HepG2 (cell line): ENCODE data around the gene SOAT1. TPM values are rescaled to one million over a fixed set of nuclear protein-coding genes. Genes with fewer than 3 reads are reported as not detected.

ENCODE experiments used
- ARNTL ChIP-seq: sonication (generic); formaldehyde crosslinking; IDR thresholded peaks from 2 replicates; pipeline ENCODE4 v1.4.0; 2020; ENCODE audit warnings: mild to moderate bottlenecking, missing genetic modification reagents
- CBX2 ChIP-seq, 2 experiments: fragments of 200-600 bp in 1 of 2; sonication (generic); formaldehyde crosslinking in 1 of 2; IDR thresholded peaks; 2 replicates each; pipeline versions ENCODE4 v1.7.0 to v1.8.1; 2018 to 2022; ENCODE audit warnings: low read depth in 2 of 2, low read length in 1 of 2, mild to moderate bottlenecking in 1 of 2, missing genetic modification reagents in 1 of 2
- GLI4 ChIP-seq: sonication (generic); formaldehyde crosslinking; IDR thresholded peaks from 2 replicates; pipeline ENCODE4 v1.5.1; 2020; ENCODE audit warnings: missing genetic modification reagents, mild to moderate bottlenecking, moderate library complexity, borderline replicate concordance
- NR2F1 ChIP-seq, 2 experiments: fragments of 450-650 bp in 1 of 2; formaldehyde crosslinking in 1 of 2; IDR thresholded peaks; 2 replicates each; pipeline versions ENCODE4 v1.5.0 to v1.6.1; 2016 to 2020; ENCODE audit warnings: mild to moderate bottlenecking in 1 of 2, missing compliant biosample characterization in 1 of 2, missing genetic modification reagents in 1 of 2, moderate library complexity in 1 of 2
- RAD51 ChIP-seq: fragments of 450-650 bp; IDR thresholded peaks from 2 replicates; pipeline ENCODE4 v1.6.1; 2016; ENCODE audit warnings: borderline replicate concordance
- SRY ChIP-seq: sonication (generic); formaldehyde crosslinking; IDR thresholded peaks from 2 replicates; pipeline ENCODE4 v1.8.0; 2022; ENCODE audit warnings: mild to moderate bottlenecking, missing genetic modification reagents
- TBX3 ChIP-seq: fragments of 450-650 bp; IDR thresholded peaks from 2 replicates; pipeline ENCODE4 v1.6.1; 2017; ENCODE audit warnings: antibody characterized with exemption, mild to moderate bottlenecking, inconsistent platforms, borderline replicate concordance
- ZBTB21 ChIP-seq: sonication (generic); formaldehyde crosslinking; IDR thresholded peaks from 2 replicates; pipeline ENCODE4 v1.4.0; 2020; ENCODE audit warnings: missing genetic modification reagents
- polyA plus RNA-seq, 8 experiments: library from polyadenylated mRNA; depleted of rRNA in 3 of 8; stranded (reverse) in 7 of 8; unstranded in 1 of 8; fragments of >200 nt; fragmentation: Illumina TruSeq in 4 of 8; extraction: Trizol in 4 of 8; gene quantifications; 2 replicates each; pipeline versions ENCODE4 v1.2.1 to v1.2.3, GENCODE V29; 2011 to 2016; ENCODE audit warnings: low read depth in 4 of 8, missing spikeins in 1 of 8, mixed read lengths in 1 of 8; ENCODE audit not compliant: insufficient read depth in 1 of 8
- total RNA-seq, 5 experiments: library from RNA; depleted of rRNA; stranded (reverse); fragments of >200 nt; fragmentation: Illumina TruSeq; extraction: Trizol; gene quantifications; 2 replicates each; pipeline ENCODE4 v1.2.3, GENCODE V29; 2016; ENCODE audit warnings: low read depth in 1 of 5
- TF ChIP-seq, protein P1 (sequence below), 2 experiments: fragments of 450-650 bp in 1 of 2; sonication (generic) in 1 of 2; formaldehyde crosslinking in 1 of 2; IDR thresholded peaks; 2 replicates each; pipeline versions ENCODE4 v1.6.1 to v1.8.0; 2016 to 2022; ENCODE audit warnings: antibody characterized with exemption in 1 of 2, mild to moderate bottlenecking in 1 of 2, missing genetic modification reagents in 1 of 2
- TF ChIP-seq, protein P2 (sequence below): sonication (generic); formaldehyde crosslinking; IDR thresholded peaks from 2 replicates; pipeline ENCODE4 v1.9.0; 2021; ENCODE audit warnings: missing genetic modification reagents, borderline replicate concordance
- TF ChIP-seq, protein P3 (sequence below): sonication (generic); formaldehyde crosslinking; IDR thresholded peaks from 2 replicates; pipeline ENCODE4 v1.5.0; 2020; ENCODE audit warnings: mild to moderate bottlenecking, missing genetic modification reagents

SOAT1 gene
- total and polyA plus RNA-seq, 2 of the 13 experiments (the other 11 are each of a cell fraction or from before 2014, with no cell fraction given), result 22.3 to 52.0 TPM

DNA sequence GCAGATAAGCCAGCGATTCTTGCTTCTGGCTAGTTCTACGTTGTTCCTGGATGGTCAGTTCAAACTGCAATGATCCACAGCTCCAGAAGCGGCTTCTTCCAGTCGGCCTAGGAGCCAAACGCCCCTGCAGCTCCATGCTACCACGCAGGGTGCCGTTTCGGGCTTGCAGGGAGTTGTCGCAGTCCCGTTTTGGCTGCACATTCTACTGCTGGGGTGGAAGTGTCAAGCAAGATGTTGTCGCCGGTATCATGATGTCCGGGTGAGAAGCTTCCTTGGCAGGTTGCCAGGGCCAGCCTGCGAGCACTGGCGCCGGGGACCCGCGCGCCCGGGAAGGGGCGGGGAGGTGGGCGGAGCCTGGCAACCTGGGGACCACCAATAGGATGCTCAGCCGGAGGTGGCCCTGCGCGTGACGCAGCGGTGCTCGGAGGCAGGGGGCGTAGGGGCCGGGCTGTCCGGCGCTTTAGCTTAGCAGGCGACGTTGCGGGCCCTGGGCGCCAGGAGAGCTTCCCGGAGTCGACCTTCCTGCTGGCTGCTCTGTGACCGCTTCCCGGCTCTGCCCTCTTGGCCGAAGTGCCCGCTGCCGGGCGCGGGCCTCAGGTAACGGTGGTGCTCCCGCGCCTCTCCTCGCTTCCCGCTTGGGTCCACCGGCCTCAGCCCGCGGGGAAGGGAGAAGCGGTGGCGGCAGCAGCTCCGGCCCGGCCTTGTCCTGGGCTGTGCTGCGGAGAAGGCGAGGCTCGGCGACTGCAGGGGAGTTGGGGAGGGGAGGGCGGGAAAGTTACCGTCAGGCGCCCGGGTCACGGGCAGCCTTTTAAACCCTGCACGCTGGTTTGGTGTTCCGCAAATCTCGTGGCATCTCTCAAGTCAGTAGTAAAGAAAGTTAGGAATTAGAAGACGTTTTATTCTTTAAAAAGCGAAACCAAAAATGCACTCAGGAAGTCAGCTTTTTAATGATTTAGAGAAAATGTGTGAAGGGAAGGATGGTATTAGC is at the start of gene SOAT1 (continued):
- TF ChIP-seq, protein P1, sequence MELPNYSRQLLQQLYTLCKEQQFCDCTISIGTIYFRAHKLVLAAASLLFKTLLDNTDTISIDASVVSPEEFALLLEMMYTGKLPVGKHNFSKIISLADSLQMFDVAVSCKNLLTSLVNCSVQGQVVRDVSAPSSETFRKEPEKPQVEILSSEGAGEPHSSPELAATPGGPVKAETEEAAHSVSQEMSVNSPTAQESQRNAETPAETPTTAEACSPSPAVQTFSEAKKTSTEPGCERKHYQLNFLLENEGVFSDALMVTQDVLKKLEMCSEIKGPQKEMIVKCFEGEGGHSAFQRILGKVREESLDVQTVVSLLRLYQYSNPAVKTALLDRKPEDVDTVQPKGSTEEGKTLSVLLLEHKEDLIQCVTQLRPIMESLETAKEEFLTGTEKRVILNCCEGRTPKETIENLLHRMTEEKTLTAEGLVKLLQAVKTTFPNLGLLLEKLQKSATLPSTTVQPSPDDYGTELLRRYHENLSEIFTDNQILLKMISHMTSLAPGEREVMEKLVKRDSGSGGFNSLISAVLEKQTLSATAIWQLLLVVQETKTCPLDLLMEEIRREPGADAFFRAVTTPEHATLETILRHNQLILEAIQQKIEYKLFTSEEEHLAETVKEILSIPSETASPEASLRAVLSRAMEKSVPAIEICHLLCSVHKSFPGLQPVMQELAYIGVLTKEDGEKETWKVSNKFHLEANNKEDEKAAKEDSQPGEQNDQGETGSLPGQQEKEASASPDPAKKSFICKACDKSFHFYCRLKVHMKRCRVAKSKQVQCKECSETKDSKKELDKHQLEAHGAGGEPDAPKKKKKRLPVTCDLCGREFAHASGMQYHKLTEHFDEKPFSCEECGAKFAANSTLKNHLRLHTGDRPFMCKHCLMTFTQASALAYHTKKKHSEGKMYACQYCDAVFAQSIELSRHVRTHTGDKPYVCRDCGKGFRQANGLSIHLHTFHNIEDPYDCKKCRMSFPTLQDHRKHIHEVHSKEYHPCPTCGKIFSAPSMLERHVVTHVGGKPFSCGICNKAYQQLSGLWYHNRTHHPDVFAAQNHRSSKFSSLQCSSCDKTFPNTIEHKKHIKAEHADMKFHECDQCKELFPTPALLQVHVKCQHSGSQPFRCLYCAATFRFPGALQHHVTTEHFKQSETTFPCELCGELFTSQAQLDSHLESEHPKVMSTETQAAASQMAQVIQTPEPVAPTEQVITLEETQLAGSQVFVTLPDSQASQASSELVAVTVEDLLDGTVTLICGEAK (IDR thresholded peaks at IDR 0.05), result no peak
- TF ChIP-seq, protein P1 (CRISPR knock-in tag; IDR thresholded peaks at IDR 0.05), result no peak
- TF ChIP-seq, protein P2, sequence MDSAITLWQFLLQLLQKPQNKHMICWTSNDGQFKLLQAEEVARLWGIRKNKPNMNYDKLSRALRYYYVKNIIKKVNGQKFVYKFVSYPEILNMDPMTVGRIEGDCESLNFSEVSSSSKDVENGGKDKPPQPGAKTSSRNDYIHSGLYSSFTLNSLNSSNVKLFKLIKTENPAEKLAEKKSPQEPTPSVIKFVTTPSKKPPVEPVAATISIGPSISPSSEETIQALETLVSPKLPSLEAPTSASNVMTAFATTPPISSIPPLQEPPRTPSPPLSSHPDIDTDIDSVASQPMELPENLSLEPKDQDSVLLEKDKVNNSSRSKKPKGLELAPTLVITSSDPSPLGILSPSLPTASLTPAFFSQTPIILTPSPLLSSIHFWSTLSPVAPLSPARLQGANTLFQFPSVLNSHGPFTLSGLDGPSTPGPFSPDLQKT, result no peak
- TF ChIP-seq ARNTL (CRISPR knock-in tag), result peak; percentile 81
- TF ChIP-seq SRY (CRISPR knock-in tag), result peak; percentile 58; the same call in 1 of the 2 replicates
- peak; percentile 18; the same call in 1 of the 2 replicates for TF ChIP-seq ZBTB21
- TF ChIP-seq, protein P3, sequence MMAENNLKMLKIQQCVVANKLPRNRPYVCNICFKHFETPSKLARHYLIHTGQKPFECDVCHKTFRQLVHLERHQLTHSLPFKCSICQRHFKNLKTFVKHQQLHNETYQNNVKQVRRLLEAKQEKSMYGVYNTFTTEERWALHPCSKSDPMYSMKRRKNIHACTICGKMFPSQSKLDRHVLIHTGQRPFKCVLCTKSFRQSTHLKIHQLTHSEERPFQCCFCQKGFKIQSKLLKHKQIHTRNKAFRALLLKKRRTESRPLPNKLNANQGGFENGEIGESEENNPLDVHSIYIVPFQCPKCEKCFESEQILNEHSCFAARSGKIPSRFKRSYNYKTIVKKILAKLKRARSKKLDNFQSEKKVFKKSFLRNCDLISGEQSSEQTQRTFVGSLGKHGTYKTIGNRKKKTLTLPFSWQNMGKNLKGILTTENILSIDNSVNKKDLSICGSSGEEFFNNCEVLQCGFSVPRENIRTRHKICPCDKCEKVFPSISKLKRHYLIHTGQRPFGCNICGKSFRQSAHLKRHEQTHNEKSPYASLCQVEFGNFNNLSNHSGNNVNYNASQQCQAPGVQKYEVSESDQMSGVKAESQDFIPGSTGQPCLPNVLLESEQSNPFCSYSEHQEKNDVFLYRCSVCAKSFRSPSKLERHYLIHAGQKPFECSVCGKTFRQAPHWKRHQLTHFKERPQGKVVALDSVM (CRISPR knock-in tag), result no peak
- no peak for TF ChIP-seq GLI4 (CRISPR knock-in tag)
- TF ChIP-seq TBX3, result no peak
- no peak for TF ChIP-seq NR2F1 (CRISPR knock-in tag; IDR thresholded peaks at IDR 0.05)
- TF ChIP-seq CBX2 (IDR thresholded peaks at IDR 0.05; ENCODE audit: low read depth, low read length), result no peak
- TF ChIP-seq CBX2 (CRISPR knock-in tag; IDR thresholded peaks at IDR 0.05; ENCODE audit: low read depth), result no peak
- TF ChIP-seq RAD51, result no peak
